Stimulated activated naive CD4-positive, alpha-beta T cell (primary cell): ENCODE measurements around the gene C15orf39.
"Not testable (repeated sequence)": the region's sequence is repeated elsewhere in the genome, so short reads cannot be mapped to it uniquely, and the experiment has no call there.

Experiments used
- DNase-seq, 6 experiments: peaks; one replicate each; lab custom pipeline; 2025; lab: John Stamatoyannopoulos, UW

The C15orf39 gene

DNA sequence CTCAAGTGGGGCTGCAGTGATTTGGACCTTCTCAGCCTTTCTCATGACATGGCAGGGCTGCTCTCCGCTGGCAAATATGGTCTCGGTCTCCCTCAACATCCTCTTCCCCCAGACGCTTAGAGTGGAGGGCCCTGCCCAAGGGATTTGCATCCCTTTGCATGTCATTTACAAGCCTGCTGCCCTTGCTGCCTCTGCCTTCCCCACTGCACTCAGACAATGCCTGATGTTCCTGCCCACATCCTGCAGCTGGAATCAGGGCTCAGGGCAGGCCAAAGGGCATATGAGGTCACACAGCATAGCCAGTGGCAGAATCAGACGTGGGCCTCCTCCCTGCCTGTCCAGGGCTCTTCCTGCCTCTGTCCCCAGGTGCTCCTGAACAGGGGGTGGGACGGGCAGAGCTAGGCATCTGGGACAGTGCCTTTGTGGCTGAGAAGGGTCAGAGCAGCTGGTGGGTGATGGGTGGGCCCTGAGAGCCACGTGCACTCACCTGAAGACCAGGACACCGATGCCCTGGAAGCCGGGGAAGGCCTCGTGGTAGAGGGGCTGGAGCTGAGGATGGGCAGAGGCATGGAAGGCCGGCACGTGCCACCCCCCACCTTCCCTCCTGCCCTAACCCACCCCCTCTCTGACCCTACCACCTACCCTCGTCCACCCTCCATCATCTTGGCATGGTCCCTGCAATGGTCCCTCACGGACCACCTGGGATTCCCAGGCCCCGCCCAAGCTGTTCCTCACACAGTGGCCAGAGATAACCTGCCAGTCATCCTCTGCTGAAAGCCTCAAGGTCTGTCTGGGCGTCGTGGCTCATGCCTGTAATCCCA, 29.1 kb downstream of the C15orf39 start:
- DNase-seq, result no peak

DNA sequence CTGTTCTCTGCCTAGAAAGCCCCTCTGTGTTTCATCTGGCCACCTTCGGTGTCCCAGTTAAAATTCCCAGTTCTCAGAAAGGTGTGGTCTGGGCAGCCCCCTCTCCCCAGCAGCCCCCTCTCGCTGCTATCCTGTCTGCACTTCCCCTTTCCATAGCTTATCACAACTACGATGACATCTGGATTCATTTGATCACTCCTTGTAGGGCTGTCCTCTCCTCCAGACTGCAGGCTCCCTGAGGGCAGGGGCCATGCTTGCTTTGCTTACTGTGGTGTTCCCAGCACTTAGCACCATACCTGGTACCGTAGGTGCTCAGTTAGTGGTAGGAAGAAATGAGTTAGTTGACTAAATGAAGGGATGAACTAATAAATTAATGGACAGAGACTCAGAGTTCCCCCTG, 30.2 kb downstream of the C15orf39 start:
- DNase-seq, result no peak

DNA sequence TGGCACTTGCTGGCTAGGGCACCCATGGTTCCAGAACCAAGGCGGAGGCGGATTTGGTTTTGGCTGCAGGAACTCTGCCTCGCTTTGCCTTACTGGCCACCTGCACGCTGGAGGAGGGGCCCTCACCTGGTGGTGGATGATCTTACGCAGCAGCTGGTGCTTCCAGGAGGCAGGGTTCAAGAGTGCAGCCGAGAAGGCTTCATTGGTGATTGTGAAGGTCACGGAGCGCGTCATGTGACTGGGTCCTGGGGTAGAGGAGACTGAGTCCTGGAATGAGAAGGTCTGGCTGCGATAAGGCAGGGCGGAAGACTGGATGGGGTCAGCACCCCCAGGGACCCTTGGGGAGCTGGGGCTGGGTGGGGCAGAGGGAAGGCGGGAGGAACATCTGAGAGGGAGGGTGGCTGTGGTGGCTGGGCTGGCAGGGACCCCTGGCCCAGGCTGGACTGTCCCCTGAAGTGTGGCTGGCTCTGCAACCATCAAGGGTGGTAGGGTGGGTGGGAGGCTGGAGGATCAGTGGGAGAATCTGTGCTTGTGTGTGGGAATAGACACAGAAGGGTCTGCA, 30.7 kb downstream of the C15orf39 start:
- no peak for DNase-seq

DNA sequence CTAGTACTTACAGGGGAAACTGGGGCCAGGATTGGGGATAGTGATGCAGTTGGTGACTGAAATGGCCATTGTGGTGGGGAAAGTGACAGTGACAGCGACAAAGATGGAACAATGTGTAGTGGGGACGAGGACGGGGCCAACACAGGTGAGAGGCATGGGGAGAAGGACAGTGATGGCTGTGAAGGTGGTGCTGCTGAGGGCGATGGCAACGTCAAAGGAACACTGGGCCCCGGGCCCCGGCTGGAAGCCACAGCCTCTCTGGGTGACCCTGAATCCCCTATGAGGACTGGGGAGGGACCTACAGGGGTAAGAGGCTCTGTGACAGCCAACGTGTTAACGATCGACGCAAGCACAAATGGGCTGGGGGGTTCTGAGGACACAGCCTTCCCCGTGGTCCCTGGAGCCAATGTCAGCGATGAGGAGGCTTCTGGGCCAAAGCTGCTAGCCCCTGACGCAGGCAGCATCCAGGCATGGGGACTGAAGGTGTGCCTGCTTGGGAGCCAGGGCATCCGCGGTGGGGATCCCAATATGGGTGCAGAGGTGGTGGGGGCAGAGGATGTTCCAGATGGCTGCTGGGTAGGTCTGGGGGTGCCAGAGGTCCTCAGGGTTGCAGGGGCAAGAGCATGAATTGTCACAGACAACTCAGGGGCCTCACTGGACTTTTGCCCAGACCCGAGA, 31.3 kb downstream of the C15orf39 start:
- no peak for DNase-seq

DNA sequence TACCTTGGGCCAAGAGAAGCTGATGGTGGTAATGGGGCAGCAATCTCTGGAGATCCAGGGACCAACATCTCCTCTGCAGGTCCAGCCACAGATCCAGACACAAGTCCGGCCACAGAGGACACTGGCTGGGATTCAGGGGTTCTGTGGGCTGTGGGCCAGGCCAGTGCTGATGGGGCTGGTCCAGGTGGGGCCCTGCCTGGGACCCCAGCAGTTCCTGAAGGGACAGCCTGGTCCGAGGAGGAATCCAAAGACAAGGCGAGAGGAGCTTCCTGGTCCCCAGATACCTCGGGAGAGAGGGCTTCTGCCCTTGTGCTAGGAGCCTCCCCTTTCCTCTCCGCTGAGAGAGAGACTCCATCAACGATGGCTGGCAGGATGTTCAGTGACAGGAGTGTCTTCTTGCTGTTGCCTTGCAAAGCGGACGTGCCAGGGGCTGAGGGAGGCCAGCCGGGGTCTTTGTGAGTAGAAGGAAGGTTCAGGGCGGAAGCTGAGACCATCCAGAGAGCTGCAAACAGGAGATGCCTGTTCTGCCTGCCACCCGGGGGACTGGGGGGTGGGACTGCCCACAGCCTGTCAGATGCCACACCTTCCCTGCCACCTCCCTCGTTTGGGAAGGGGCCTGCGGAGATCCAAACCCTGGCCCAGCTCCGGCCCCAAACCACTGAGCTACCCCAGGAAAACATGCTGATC, 32.0 kb downstream of the C15orf39 start:
- DNase-seq, result no peak

DNA sequence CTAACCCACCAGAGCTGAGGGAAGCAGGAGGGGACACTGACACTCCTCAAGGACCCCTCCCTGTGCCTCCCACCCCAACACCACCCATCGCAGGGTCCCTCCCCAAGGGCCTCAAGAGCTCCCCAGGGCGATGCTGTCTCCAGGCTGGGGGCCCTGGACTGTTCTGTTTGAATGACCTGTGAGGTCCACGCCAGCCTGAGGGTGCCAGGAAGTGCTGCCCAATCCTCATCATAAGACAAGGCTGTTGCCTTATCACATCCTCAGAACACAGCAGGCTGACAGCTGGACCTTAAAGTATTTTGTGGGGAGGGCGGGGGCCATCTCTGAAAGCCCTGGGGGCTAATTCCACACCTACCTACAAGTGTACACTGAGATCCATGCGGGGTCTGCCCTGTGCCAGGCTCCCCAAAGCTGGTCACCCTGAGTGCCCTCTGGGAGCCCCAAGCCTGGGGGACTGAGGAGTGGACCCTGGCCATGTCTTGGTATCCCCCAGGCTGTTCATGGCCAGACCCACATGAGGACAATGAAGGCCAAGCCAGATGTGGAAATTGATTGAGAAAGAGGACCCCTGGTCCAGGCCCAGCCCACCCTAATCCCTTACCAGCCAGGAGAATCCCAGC, 32.6 kb downstream of the C15orf39 start:
- DNase-seq, result no peak

DNA sequence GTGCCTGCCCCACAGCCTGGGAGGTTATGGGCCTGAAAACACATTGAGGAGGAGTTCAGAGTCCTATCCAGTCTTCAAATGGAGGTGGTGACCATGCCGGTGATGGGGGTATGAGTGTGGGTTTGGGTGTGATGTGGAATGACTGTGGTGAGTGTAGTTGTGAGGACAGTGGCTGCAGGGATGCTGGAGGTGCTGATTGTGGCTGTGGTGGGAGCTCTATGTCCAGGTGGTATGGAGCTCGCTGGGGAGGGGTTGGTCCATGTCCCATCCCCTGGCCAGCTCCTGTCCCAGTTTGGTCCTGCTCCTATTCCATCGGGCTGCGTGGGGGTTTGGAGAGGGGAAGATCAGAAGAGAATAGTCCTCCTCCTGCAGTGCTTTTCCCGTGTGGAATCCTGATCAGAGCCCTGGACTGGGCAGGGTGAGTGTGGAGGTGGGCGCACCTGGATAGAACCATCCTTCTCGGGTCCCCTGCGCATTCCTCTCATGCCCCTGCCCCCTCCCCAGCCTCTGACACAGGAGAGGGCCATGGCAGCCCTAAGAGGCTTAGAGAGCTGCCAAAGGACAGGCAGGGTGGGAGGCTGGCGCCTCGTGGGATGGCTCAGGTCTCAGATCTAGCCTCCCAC, 33.5 kb downstream of the C15orf39 start:
- no peak for DNase-seq

DNA sequence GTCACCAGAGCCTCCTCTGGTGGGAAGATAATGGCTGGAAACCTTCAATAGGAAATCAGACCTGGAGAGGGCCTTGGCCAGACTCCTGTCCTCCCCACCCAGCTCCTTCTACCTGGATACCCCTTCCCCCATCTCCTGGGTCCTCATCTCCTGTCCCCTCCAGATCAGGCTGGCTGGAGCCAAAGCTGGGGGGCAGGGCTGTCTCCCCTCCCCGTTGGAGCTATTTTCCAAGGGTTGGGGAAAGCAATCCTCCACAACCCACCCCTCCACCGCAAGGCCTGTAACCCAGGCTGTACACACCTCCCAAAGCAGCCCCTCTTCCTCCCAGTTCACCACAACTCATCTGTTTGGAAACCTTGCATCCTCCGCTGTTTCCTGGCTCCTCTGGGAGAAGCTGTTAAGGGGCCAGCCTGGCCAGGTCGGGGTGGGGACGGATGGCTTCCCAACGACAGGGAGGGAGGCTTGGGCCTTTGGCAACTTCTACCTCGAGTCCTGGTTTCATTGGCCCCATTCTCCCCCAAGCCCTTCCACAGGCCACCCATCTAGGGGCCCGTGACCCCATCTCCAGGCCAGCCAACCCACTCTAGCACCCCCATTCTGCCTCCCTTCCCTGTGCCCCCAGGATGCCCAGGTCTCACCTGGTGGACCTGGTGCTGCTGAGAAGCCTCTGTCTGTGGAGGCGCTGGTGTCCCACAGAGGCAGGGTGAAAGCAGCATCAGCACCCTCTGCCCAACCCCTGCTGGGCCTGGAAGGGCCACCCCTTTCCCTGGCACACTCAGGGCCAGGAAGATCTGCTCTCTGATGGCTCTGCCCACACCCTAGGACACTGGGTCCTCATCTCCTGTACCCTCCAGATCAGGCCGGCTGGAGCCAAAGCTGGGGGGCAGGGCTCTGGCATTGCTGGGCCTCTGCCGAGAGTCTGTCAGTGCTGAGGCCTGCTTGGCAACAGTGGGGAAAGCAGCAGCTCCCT, 34.4 kb downstream of the C15orf39 start:
- DNase-seq, result no peak

DNA sequence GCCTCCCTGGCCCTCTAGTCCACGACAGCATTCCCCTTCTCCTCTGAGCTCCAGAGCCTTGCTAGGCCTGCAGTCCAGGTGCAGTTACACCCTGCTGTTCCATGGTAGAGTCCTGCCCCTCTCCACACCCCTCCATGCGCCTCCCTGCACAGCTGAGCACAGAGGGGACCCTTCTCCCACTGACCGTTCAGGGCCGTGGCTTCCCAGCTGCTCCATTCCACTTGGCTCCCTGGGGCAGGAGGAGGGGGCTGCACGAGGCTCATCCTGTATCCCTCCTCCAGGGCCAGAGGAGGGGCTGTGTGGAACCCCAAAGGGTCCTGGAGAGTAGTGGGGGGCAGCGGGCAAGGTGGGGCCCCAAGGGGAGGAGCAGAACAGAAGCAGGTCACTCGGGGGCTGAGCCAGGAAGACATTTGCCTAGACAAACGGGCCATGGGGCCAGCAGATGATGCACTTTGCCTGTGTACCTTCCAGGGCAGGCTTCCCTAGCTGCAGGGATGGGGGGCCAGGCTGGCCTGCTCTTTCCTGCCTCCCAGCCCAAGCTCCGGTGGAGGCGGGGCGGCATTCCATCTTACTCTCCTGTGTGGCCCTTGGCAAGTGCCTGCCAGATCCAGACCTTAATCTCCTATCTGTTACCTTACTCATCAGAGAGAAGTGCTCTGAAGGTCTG, 35.8 kb downstream of the C15orf39 start:
- DNase-seq, result no peak

DNA sequence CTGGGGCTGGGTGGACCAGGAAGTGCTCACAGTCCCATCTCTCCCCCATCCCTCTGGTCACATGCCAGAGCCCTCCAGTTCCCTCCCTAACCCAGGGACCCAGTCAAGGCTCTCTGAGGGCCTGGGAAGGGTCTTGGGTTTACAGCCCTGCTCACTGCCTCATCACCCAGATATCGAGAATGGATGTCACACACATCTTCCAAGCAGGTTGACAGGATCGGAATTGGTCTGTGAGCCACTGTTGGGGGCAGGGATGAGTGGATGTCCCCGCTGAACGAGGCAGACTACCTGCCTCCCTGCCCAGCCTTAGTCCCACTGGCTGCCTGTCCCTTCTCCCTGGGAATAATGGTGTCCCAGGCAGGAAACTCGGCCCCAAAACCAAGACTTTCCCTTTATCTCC, 36.5 kb downstream of the C15orf39 start:
- DNase-seq, result no peak

DNA sequence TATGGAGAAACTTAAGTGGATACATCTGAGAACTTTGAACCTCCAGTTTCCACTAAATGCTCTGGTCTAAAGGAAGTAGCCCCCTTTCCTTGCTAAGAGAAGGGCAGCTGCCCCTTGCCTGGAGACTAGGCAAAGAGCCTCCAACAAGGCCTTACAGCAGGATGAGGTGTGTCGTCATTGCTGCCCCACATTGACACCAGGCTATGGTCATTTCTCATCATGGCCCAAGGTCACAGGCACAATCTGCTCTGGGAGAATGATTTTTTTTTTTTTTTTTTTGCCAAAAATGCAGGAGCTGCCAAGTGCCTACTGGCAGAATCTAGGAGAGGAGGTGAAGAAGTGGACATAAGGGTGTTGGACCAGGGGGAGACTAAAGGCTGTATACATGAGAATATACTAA, 44.1 kb downstream of the C15orf39 start:
- DNase-seq, result not testable (repeated sequence)

DNA sequence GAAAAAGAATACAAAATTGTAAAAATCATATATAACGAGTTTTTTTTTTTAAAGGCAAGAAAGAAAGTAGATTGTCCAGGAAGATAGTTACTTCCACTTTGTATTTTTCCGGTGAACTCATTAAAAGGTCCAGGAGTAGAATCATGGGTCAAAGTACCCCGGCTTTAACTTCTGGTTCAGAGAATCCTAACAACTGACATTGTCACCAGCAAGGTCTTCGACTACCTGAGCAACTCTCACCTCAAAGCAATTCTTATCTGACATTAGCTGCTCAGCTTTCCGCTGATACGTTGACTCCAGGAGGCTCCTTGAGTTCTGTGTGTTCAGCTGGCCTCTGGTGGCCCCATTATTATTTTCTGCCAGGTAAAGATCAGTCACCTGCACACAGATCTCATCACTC, 47.3 kb downstream of the C15orf39 start:
- DNase-seq, result not testable (repeated sequence)

DNA sequence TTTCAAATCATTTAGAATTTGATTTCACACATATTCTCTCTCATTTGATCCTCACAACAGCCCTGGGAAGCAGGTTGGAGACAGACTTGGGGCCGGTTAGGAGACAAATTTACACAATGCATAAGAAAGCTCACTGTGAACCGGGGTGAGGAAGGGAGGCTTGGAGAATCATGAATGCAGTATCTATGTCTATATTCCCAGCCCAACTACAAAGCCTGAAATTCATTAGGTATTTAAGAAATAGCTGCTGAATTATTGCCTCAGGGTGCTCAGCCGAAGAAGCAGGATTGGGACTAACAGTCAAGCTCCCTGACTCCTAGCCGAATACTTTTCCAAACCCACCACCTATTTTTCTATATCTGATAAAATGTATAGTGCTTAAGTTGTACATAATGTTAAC, 48.0 kb downstream of the C15orf39 start:
- no peak for DNase-seq

DNA sequence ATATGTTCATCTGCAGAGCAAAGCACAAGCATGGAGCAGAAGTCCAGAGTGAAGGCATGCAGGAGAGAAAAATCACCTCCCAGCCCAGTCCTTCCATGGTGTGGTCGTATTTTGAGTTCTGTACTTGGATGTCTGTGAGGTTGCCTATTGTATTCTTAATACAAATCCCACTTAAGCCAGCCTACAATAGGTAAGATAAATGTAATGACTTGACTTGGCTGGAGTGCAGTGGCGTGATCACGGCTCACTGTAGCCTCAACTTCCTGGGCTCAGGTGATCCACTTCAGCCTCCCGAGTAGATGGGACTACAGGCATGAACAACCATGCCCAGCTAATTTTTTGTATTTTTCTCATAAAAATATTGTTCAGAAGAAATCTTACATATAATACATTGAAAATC, 49.7 kb downstream of the C15orf39 start:
- DNase-seq, result not testable (repeated sequence)

DNA sequence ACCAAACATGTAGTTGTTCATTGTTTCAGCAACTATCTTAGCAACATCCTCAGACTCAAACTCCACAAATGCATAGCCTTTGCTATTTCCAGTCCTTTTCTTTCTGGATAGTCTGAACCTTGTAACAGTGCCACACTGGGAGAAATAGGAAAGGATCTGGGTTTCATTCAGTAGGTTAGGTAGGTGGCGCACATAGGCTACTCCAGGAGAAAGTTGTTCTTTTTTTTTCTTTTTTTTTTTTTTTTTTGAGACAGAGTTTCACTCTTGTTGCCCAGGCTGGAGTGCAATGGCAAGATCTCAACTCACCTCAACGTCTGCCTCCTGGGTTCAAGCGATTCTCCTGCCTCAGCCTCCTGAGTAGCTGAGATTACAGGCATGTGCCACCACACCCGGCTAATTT, 50.6 kb downstream of the C15orf39 start:
- DNase-seq, result not testable (repeated sequence)

DNA sequence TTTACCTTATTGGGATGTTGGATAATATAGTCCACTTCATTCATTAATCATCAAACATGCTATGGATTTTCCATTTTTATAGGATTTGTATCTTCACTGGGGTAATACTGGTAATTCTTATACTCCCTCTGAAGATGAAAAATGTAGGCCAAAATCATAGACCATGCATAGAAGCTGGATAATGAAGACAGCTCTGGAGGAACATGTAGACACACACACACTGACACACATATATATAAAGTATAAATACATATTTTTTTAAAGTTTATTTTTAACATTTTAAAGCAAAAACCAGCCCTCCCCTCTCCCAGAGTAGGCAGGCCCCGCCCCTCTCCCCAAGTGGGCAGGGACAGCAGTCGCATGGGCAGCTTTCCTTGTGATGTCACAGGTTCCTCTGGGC, 56.4 kb downstream of the C15orf39 start, which contains the start of gene GOLGA6C:
GOLGA6C (plus strand) TSS at position 301 of the 400 bp plus-strand sequence. CDS start 265 bp downstream, outside the sequence.
- DNase-seq, result not testable (repeated sequence)

DNA sequence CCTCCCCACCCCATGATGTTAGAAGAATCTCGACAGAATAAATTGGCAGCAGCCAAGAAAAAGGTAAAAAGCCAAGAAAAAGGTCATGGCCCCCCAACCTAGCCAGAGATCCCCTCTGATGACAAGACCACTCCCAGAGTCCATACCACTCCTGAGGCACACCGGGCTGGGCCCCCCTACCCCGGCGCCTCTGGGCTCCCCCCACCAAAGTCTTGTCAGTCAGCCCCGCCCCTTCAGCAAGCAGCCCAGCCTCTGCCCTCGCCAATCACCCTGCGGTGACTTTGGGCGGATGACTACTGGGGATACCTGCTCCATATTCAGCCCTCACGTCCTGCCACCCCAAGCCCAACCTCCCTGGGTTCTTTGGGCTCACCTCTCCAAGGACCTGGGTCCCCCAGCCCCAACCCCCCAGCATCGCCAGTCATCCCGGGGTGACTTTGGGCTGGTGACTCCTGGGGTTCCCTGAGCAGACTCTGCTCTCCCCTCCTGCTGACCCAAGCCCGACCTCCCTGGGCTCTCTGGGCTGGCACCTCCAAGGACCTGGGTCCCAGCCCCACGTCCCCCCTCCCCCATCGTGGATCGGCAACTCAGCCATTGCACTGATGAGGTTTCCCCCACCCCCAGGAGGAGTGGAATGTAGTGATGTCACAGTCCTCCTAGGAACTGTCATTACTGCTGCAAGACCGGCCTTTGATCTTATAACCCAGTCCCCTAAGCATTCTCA, 57.1 kb downstream of the C15orf39 start:
- not testable (repeated sequence) for DNase-seq

DNA sequence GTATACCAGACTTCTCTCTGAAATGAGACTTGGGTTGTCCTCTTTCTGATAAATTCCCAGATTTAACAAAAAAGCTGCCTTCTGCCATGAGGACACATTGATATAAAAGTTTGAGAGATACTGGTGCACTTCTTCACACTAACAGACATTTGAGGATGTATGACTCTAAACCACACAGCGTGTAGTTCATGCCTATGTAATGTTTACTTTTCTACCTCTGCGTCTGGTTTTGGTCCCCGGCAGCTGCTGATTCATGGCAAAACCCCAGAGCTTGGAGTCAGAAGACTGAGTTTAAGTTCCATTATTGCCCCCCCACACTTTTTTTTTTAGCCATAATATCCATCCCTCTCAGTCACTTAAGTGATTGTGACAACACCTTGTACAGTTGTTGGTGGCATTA, 58.2 kb downstream of the C15orf39 start:
- DNase-seq, result not testable (repeated sequence)
